Esophagus muscularis mucosa (tissue), 4 donors: ENCODE results near the gene OR4D5. TPM values are rescaled to one million over a fixed set of nuclear protein-coding genes. Genes with fewer than 3 reads are reported as not detected.

Source experiments
- DNase-seq: peaks from one replicate; pipeline ENCODE4 v3.0.0-alpha.2; 2017; ENCODE audit errors: extremely low spot score
- H3K27ac ChIP-seq, 4 donors: fragments of 200-600 bp; sonication (generic); replicated peaks in 1 of 4; 1 replicate in 3 of 4; 2 replicates in 1 of 4; pipeline ENCODE4 v1.5.1; 2016 to 2019; ENCODE audit warnings: mild to moderate bottlenecking in 1 of 4
- H3K27me3 ChIP-seq, 4 donors: fragments of 200-600 bp; sonication (generic); one replicate each; pipeline versions ENCODE4 v1.5.1 to v1.6.0; 2016 to 2019
- H3K36me3 ChIP-seq, 4 donors: fragments of 200-600 bp; sonication (generic); one replicate each; pipeline ENCODE4 v1.5.1; 2016 to 2019
- H3K4me1 ChIP-seq, 4 donors: fragments of 200-600 bp; sonication (generic); one replicate each; pipeline ENCODE4 v1.5.1; 2016 to 2019
- H3K4me3 ChIP-seq, 4 donors: fragments of 200-600 bp; sonication (generic); 1 replicate in 2 of 4; 2 replicates in 2 of 4; pipeline ENCODE4 v1.5.1; 2016 to 2019; ENCODE audit warnings: mild to moderate bottlenecking in 4 of 4, moderate library complexity in 1 of 4
- H3K9me3 ChIP-seq, 4 donors: fragments of 200-600 bp; sonication (generic); 1 replicate in 3 of 4; 2 replicates in 1 of 4; pipeline ENCODE4 v1.5.1; 2016 to 2019
- CTCF ChIP-seq, 3 experiments: fragments of 200-600 bp in 2 of 3; fragments of 450-650 bp in 1 of 3; sonication (generic) in 2 of 3; IDR thresholded peaks; one replicate each; pipeline ENCODE4 v1.5.1; 2017 to 2019; ENCODE audit warnings: antibody characterized with exemption in 3 of 3, mild to moderate bottlenecking in 2 of 3, moderate library complexity in 1 of 3
- EP300 ChIP-seq: sonication (generic); formaldehyde crosslinking; IDR thresholded peaks from one replicate; pipeline ENCODE4 v1.6.1; 2017; ENCODE audit warnings: antibody characterized with exemption
- POLR2A ChIP-seq: fragments of 450-650 bp; IDR thresholded peaks from one replicate; pipeline ENCODE4 v1.6.1; 2017; ENCODE audit warnings: antibody characterized with exemption, moderate library complexity, mild to moderate bottlenecking, low read depth
- POLR2AphosphoS5 ChIP-seq, 2 donors: sonication (generic); formaldehyde crosslinking; IDR thresholded peaks; one replicate each; pipeline ENCODE4 v1.6.1; 2017; ENCODE audit warnings: antibody characterized with exemption in 2 of 2
- WGBS: methylation state at CpG from one replicate; pipeline ENCODE4 v1.1.5; 2018; 5-methylcytosine and 5-hydroxymethylcytosine counted together
- intact Hi-C: fragments of 100-400 bp; cut with DNase I; formaldehyde crosslinking; loops from one replicate; pipeline ENCODE4 v1.15.1; 2023
- total RNA-seq, 4 donors: library from RNA; depleted of rRNA; stranded (reverse); fragments of >200 nt; gene quantifications; one replicate each; pipeline versions ENCODE4 v1.1.0 to v1.2.1, GENCODE V29; 2016

Gene OR4D5
- total RNA-seq, 4 donors from 2014 or later = not detected

- Histone ChIP-seq H3K4me1 (no peaks in the 10 kb centered on the region), H3K4me3 (no peak overlapping the region), H3K9me3 (no peaks in the 10 kb centered on the region), H3K27me3 (no peaks in the 10 kb centered on the region), H3K36me3 (no peaks in the 10 kb centered on the region), H3K27ac (no peak overlapping the region)
- DNase-seq = no peak
- TF ChIP-seq POLR2AphosphoS5 (IDR thresholded peaks at IDR 0.05) (no peak), POLR2A (no peak), CTCF (IDR thresholded peaks at IDR 0.05) (no peak), EP300 (no peak)
- intact Hi-C loops = no loop called here
- WGBS = 48% methylated on average over 1 of the region's 1 CpG
These were observed 5.7 kb downstream of the OR4D5 start for GRCh38 chr11:123945132-123945531.

- H3K9me3 ChIP-seq = peaks cover 0 to 6% (median 2%) of the 10 kb centered on the region in 4 donors
- intact Hi-C loops = no loop called here
- no peak for TF ChIP-seq EP300
- no peak for TF ChIP-seq POLR2A
- TF ChIP-seq CTCF (IDR thresholded peaks at IDR 0.05) = no peak
- no peak for TF ChIP-seq POLR2AphosphoS5 (IDR thresholded peaks at IDR 0.05)
- H3K27ac ChIP-seq = no peak overlapping the region
- H3K4me3 ChIP-seq = no peak overlapping the region
- H3K4me1 ChIP-seq = no peaks in the 10 kb centered on the region
- H3K27me3 ChIP-seq = no peaks in the 10 kb centered on the region
- no peaks in the 10 kb centered on the region for H3K36me3 ChIP-seq
- DNase-seq = no peak
These were observed 17.3 kb downstream of the OR4D5 start for GRCh38 chr11:123956752-123957151.

- Histone ChIP-seq H3K27ac (no peak overlapping the region), H3K9me3 (peaks cover 0 to 9% (median 4%) of the 10 kb centered on the region in 4 donors), H3K27me3 (no peaks in the 10 kb centered on the region), H3K4me1 (no peaks in the 10 kb centered on the region), H3K36me3 (no peaks in the 10 kb centered on the region), H3K4me3 (no peak overlapping the region)
- WGBS = 77% methylated on average over 1 of the region's 1 CpG
- intact Hi-C loops = no loop called here
- DNase-seq = no peak
- TF ChIP-seq EP300 = no peak
- TF ChIP-seq CTCF (IDR thresholded peaks at IDR 0.05) = no peak
- TF ChIP-seq POLR2AphosphoS5 (IDR thresholded peaks at IDR 0.05) = no peak
- no peak for TF ChIP-seq POLR2A
These were observed 34.4 kb downstream of the OR4D5 start for GRCh38 chr11:123973816-123974215.

- Histone ChIP-seq H3K36me3 (no peaks in the 10 kb centered on the region), H3K27me3 (no peaks in the 10 kb centered on the region), H3K4me3 (no peak overlapping the region), H3K4me1 (no peaks in the 10 kb centered on the region), H3K27ac (no peak overlapping the region), H3K9me3 (no peaks in the 10 kb centered on the region)
- TF ChIP-seq EP300 = no peak
- no peak for DNase-seq
- intact Hi-C loops = no loop called here
- WGBS = 88% methylated on average over 18 of the region's 18 CpGs
These were observed 37.5 kb downstream of the OR4D5 start for GRCh38 chr11:123976770-123977560.

GRCh38 chr11:123977731-123978347 lies 38.4 kb downstream of the OR4D5 start, which contains the start of gene OR10S1:
TSS of gene OR10S1 (minus strand) at chr11:123977781. CDS start at chr11:123977664, 117 bp downstream.
- Histone ChIP-seq H3K4me1 (no peaks in the 10 kb centered on the region), H3K9me3 (peaks cover 0 to 6% (median 0%) of the 10 kb centered on the region in 4 donors), H3K36me3 (no peaks in the 10 kb centered on the region), H3K4me3 (no peak within 1 kb of the TSS), H3K27ac (no peak within 1 kb of the TSS), H3K27me3 (no peaks in the 10 kb centered on the region)
- no peak for DNase-seq
- intact Hi-C loops = no loop called here
- TF ChIP-seq POLR2A (no peak), EP300 (no peak)
